Right lung (tissue), 5 donors: ENCODE results near the gene CHCHD1. TPM values are rescaled to one million over a fixed set of nuclear protein-coding genes. Genes with fewer than 3 reads are reported as not detected.
"Not testable (repeated sequence)": the region's sequence is repeated elsewhere in the genome, so short reads cannot be mapped to it uniquely, and the experiment has no call there.

Source experiments
- DNase-seq, 2 donors: peaks; one replicate each; pipeline ENCODE4 v3.0.0-alpha.2; 2013
- polyA plus RNA-seq, 5 donors: library from polyadenylated mRNA; unstranded; fragments of 120-200 nt; gene quantifications; one replicate each; pipeline versions ENCODE4 v1.2.1 to v1.2.3, GENCODE V29; 2013; ENCODE audit warnings: inconsistent platforms in 1 of 5, low replicate concordance in 1 of 5; ENCODE audit not compliant: insufficient read length in 5 of 5, insufficient read depth in 1 of 5

CHCHD1 gene
- polyA plus RNA-seq, 5 donors, result 34.7 to 48.8 (median 39.8) TPM

- no peak for DNase-seq
These were observed 7.8 kb downstream of the CHCHD1 start for GRCh38 chr10:73789659-73790055.

GRCh38 chr10:73790886-73791625 is 9.2 kb downstream of the CHCHD1 start:
- no peak for DNase-seq

GRCh38 chr10:73791871-73792400 is 10.1 kb downstream of the CHCHD1 start:
- DNase-seq, result no peak

- no peak for DNase-seq
These were observed 11.6 kb downstream of the CHCHD1 start for GRCh38 chr10:73793456-73793855.

GRCh38 chr10:73795491-73795890 is 13.6 kb downstream of the CHCHD1 start:
- DNase-seq, result not testable (repeated sequence)

GRCh38 chr10:73796035-73796434 is 14.2 kb downstream of the CHCHD1 start:
- DNase-seq, result not testable (repeated sequence)

- no peak for DNase-seq
These were observed 14.9 kb downstream of the CHCHD1 start for GRCh38 chr10:73796766-73797165.

GRCh38 chr10:73797324-73798025 is 15.6 kb downstream of the CHCHD1 start:
- no peak for DNase-seq

GRCh38 chr10:73798087-73798486 is 16.2 kb downstream of the CHCHD1 start:
- DNase-seq, result no peak

- DNase-seq, result no peak
These were observed 17.2 kb downstream of the CHCHD1 start for GRCh38 chr10:73798927-73799560.

- DNase-seq, result no peak
These were observed 18.2 kb downstream of the CHCHD1 start for GRCh38 chr10:73799899-73800559.

- no peak for DNase-seq
These were observed 18.9 kb downstream of the CHCHD1 start for GRCh38 chr10:73800560-73801252.

GRCh38 chr10:73801253-73801590 is 19.4 kb downstream of the CHCHD1 start:
- no peak for DNase-seq

GRCh38 chr10:73802276-73802991 is 20.6 kb downstream of the CHCHD1 start:
- DNase-seq, result no peak

- no peak for DNase-seq
These were observed 21.9 kb downstream of the CHCHD1 start for GRCh38 chr10:73803680-73804286.

GRCh38 chr10:73806176-73806950 is 24.5 kb downstream of the CHCHD1 start:
- DNase-seq, result no peak

GRCh38 chr10:73807471-73807870 is 25.6 kb downstream of the CHCHD1 start:
- DNase-seq, result no peak

- DNase-seq, result no peak
These were observed 26.4 kb downstream of the CHCHD1 start for GRCh38 chr10:73808021-73808815.
